ENCODE results near the gene PACSIN2. TPM values are rescaled to one million over a fixed set of nuclear protein-coding genes. Genes with fewer than 3 reads are reported as not detected.

The PACSIN2 gene, protein sequence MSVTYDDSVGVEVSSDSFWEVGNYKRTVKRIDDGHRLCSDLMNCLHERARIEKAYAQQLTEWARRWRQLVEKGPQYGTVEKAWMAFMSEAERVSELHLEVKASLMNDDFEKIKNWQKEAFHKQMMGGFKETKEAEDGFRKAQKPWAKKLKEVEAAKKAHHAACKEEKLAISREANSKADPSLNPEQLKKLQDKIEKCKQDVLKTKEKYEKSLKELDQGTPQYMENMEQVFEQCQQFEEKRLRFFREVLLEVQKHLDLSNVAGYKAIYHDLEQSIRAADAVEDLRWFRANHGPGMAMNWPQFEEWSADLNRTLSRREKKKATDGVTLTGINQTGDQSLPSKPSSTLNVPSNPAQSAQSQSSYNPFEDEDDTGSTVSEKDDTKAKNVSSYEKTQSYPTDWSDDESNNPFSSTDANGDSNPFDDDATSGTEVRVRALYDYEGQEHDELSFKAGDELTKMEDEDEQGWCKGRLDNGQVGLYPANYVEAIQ
- total RNA-seq (2014; rRNA removed; shearing (Covaris generic)), result 60.1 and 63.1 TPM in 2 replicates

DNA sequence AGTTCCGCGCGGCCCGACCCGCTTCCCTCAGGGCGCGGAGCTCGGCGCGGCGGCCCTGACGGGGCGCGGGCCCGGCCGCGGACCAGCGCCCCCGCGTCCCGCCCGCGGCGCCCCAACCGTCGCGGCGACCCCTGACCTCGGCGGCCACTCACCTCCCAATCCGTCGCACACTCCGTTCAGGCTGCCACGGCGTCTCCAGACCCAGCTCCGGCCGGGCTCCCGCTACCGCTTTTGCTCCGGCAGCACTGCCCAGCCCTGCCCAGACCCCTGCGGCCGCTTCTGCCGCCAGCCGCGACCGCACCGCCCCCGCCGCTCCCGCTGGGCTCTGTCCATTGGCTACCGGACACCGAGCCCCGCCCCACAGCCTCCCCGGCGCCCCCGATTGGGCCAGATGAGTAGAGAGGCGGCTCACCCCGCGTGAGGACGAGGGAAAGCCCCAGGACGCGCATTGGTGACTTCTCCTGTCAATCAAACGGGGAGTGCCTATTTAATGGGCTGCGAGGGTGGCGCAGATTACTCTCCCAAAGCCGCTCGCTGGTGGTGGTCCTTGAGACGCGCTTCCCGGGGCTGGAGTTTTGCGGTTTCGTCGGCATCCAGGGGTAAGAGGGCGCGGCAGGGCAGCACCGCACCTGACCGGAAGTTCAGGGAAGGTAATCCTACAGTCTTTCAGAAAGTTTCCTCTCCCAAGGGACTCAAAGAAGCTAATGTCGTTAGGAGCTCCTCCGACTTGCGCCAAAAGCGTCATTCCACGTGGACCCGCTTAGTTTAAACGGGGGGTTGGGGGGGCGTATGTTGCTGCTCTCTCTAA, at the start of gene PACSIN2:
Gene PACSIN2, minus strand, starts transcription at position 281 of the 808 bp plus-strand sequence. CDS start 103,069 bp downstream, outside the sequence.
- Histone ChIP-seq H3K36me3 (replicated peaks; ENCODE audit: control insufficient read depth, insufficient read depth, low read length) (no peaks in the 10 kb centered on the region), H3K27me3 (ENCODE audit: control insufficient read depth, insufficient read depth, low read length) (peaks cover 1% of the 10 kb centered on the region; the same call in 1 of the 2 replicates), H3K4me3 (ENCODE audit: insufficient read depth, low read depth, low read length) (peak within 1 kb of the TSS; percentile 80)
- DNase-seq, result peak; percentile 100

DNA sequence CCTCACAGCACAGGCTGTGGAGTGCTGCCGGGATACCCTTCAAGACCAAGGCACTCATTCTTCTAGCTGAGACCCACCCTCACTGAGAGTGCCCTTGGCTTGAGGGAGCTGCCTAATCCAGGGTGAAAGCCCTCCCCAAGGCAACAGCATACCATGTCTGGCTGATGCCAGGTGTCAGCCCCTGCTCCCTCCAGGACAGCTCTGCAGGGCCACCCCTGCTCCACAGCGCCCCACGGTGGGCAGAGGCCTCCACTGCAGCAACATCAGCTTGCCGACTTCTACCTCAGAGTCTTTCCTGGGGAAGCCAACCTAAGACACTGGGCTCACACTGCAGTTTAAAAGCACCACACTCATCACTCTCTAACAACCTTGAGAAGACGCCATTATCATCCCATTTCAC, 45.2 kb upstream of the PACSIN2 start:
- DNase-seq, result peak; percentile 94
- Histone ChIP-seq H3K4me3 (ENCODE audit: insufficient read depth, low read depth, low read length) (no peak overlapping the region), H3K27me3 (ENCODE audit: control insufficient read depth, insufficient read depth, low read length) (no peaks in the 10 kb centered on the region), H3K36me3 (replicated peaks; ENCODE audit: control insufficient read depth, insufficient read depth, low read length) (no peaks in the 10 kb centered on the region)

DNA sequence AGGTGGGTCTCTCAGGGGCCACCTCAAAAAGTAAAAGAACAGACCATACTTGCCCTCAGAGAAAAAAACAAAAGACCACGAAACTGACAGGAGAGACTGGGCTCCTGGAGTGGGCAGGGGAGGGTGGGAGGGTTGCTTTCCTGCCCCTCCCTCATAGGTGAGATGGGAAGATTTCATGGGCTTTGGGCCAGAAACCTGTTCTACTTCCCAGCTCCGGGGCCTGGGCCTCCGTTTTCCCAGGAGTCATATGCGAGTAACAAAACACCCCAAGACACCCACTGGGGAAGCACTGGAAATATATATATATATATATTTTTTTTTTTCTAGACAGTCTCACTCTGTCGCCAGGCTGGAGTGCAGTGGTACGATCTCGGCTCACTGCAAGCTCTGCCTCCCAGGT, 42.7 kb upstream of the PACSIN2 start:
- H3K27me3 ChIP-seq (ENCODE audit: control insufficient read depth, insufficient read depth, low read length), result no peaks in the 10 kb centered on the region
- DNase-seq, result no peak
- no peaks in the 10 kb centered on the region for H3K36me3 ChIP-seq (replicated peaks; ENCODE audit: control insufficient read depth, insufficient read depth, low read length)
- H3K4me3 ChIP-seq (ENCODE audit: insufficient read depth, low read depth, low read length), result no peak overlapping the region

DNA sequence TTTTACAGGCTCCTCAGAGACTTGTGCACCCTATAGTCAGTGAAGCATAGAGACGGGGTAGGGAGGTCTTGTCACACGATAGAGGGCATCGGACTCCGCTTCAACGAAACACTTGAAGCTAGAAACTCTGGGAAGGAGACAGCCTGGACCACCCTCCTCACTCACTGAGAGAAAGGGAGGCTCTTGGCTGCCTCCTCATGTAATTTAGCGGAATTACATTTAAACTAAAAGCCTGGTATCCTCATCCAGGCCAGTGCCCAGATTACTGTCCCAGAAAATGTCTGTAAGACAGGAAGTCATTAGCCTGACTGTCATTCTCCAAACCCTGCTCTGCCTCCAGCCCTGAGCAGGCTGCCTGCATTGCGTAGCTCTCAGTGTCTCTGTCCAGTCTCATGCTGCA, 38.2 kb upstream of the PACSIN2 start:
- no peaks in the 10 kb centered on the region for H3K27me3 ChIP-seq (ENCODE audit: control insufficient read depth, insufficient read depth, low read length)
- no peaks in the 10 kb centered on the region for H3K36me3 ChIP-seq (replicated peaks; ENCODE audit: control insufficient read depth, insufficient read depth, low read length)
- peak; percentile 80 for DNase-seq
- no peak overlapping the region for H3K4me3 ChIP-seq (ENCODE audit: insufficient read depth, low read depth, low read length)

DNA sequence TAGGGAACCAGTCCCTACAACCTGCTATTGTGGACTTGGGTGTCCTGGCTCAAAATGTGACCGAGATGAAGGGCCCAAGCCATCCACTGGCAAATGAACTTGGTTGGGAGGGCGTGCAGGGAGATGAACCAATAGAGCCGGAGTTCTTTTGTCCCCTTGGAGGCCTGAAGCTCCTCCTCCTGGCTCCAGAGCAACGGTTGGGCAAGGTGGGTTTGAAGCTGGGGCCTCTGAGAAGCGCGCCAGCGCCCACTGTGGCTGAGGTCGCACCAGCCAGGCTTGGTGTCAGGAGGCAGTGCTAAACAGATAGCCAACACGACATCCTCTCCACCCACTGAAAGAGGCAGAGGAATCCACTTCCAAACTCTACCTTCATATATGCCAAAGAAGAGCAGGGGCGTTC, 36.0 kb upstream of the PACSIN2 start:
- Histone ChIP-seq H3K27me3 (ENCODE audit: control insufficient read depth, insufficient read depth, low read length) (no peaks in the 10 kb centered on the region), H3K4me3 (ENCODE audit: insufficient read depth, low read depth, low read length) (no peak overlapping the region), H3K36me3 (replicated peaks; ENCODE audit: control insufficient read depth, insufficient read depth, low read length) (no peaks in the 10 kb centered on the region)
- peak; percentile 89 for DNase-seq

DNA sequence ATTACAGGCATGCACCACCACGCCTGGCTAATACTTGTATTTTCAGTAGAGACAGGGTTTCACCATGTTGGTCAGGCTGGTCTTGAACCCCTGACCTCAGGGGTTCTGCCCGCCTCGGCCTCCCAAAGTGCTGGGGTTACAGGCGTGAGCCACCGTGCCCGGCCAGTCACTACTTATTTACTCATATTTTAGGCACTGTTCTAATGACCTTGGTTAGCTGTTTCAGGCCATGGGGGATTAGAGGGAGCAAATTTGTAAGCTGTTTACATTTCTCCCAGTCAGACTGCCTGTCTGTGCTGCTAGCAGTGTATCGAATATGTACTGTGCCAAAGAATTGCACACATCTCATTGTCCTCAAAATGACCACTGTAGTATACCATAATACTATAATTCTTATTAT, 32.7 kb upstream of the PACSIN2 start:
- Histone ChIP-seq H3K4me3 (ENCODE audit: insufficient read depth, low read depth, low read length) (no peak overlapping the region), H3K36me3 (replicated peaks; ENCODE audit: control insufficient read depth, insufficient read depth, low read length) (no peaks in the 10 kb centered on the region), H3K27me3 (ENCODE audit: control insufficient read depth, insufficient read depth, low read length) (no peaks in the 10 kb centered on the region)
- DNase-seq, result no peak

DNA sequence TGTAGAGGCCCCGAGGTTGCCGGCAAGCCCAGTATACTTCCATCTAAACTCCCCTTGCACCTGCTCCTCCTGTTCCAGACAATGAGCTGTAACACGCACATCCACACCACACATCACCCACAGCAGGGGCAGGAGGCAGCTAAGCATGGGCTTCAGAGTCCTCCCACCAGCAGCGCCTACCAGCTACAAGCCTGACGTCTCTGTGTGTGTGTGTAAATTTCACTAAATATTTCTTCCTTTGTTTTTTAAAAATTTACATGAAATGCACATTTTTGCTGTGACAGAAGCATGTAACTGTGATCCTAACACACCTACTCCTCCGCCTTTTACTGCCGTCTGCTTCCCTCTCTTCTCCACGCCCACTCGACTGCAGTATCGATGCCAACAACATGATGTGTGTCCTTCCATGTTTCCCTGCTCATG, 29.4 kb upstream of the PACSIN2 start:
- H3K4me3 ChIP-seq (ENCODE audit: insufficient read depth, low read depth, low read length), result no peak overlapping the region
- no peak for DNase-seq
- no peaks in the 10 kb centered on the region for H3K36me3 ChIP-seq (replicated peaks; ENCODE audit: control insufficient read depth, insufficient read depth, low read length)
- H3K27me3 ChIP-seq (ENCODE audit: control insufficient read depth, insufficient read depth, low read length), result no peaks in the 10 kb centered on the region

DNA sequence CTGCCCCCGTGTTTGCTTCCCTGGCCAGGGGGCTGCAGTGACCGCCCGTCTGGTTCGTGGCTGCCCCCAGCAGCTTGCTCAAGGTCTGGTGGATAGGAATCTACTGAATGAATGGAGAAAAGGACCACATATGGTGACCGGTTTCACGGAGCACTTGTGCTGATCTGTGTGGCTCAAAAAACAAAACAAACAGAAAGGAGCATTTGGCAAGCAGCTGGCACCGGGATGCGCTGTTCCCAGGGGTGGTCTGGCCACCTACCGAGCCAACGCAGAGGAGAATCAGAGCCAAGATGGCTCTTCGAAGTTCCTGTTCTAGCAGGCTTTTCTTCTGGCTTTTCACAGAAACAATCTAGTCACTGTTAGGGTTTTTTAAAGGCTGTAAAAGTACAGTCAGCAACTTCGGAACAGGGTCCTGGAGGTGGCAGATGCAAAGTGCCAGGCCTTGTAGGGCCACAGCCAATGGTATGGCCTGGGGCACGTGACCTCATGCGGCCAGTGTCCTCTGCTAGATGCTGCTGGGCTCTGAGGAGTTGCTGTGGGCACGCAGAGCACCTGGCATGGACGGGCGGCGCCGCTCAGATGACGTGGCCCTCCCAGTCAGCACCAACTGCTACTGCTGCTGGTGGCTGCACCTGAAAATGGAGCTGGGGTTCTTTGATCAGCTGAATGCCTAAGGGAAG, 27.3 kb upstream of the PACSIN2 start:
- DNase-seq, result no peak
- Histone ChIP-seq H3K4me3 (ENCODE audit: insufficient read depth, low read depth, low read length) (no peak overlapping the region), H3K27me3 (ENCODE audit: control insufficient read depth, insufficient read depth, low read length) (no peaks in the 10 kb centered on the region), H3K36me3 (replicated peaks; ENCODE audit: control insufficient read depth, insufficient read depth, low read length) (no peaks in the 10 kb centered on the region)

DNA sequence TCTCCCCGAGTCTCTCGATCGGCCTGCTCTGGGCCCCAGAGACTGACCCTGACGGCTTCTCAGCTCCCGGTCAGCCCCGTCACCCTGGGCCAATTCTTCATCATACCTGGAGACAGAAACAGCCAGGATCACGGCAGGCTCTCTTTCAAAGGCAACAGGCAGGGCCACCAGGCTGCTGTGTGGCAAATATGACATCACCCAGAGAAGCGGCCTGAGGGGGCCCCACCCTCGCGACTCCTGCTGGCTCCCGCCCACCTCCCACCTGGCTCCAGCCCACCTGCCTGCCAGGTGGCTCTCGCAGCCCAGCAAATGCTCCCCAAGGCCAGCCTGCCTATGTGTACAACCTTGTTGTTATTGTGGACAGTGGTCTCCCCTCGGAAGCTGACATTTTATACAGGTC, 24.9 kb upstream of the PACSIN2 start:
- Histone ChIP-seq H3K36me3 (replicated peaks; ENCODE audit: control insufficient read depth, insufficient read depth, low read length) (no peaks in the 10 kb centered on the region), H3K4me3 (ENCODE audit: insufficient read depth, low read depth, low read length) (no peak overlapping the region), H3K27me3 (ENCODE audit: control insufficient read depth, insufficient read depth, low read length) (no peaks in the 10 kb centered on the region)
- no peak for DNase-seq

DNA sequence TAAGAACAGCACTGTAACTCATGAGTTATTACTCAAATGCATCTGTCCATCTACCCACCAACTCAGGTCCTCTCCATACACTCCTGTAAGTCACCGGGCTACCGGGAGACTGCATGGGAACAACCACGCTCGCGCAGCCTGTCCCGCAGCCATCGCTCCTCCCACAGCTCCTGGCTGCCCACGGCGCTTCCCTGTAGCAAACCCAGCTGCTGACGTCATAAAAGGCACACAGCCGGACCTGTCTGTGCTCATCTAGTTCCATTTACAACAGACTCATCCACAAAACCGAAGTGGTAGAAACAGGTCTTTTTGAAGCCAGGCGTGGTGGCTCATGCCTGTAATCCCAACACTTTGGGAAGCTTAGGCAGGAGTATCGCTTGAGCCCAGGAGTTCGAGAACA, 23.4 kb upstream of the PACSIN2 start:
- Histone ChIP-seq H3K36me3 (replicated peaks; ENCODE audit: control insufficient read depth, insufficient read depth, low read length) (no peaks in the 10 kb centered on the region), H3K4me3 (ENCODE audit: insufficient read depth, low read depth, low read length) (no peak overlapping the region), H3K27me3 (ENCODE audit: control insufficient read depth, insufficient read depth, low read length) (no peaks in the 10 kb centered on the region)
- no peak for DNase-seq

DNA sequence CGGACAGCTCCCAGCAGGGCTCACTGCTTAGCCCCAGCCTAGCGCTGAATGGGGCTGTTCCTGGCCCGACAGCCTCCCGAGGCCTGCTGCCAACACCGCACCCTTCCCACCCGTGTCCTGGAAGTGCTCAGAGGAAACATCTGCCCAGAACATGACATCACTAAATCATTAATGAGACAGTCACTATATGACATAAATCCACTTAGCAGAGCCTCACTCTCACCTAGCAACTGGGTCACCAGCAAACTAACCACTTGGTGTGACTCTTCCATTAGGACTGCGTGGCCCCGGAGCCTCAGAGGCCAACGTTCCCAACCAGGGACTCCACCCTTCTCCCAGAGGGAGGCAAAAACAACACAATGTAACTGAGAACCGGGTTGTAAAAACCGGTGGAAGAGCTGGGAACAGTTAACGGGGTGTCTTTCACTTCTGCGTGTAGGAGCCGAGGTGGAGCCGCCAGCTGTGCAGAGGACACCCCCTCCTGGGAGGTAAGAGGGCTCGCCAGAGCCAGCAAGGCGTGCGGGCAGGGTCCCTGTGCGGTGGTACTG, 21.4 kb upstream of the PACSIN2 start:
- H3K27me3 ChIP-seq (ENCODE audit: control insufficient read depth, insufficient read depth, low read length), result no peaks in the 10 kb centered on the region
- H3K4me3 ChIP-seq (ENCODE audit: insufficient read depth, low read depth, low read length), result no peak overlapping the region
- DNase-seq, result no peak
- H3K36me3 ChIP-seq (replicated peaks; ENCODE audit: control insufficient read depth, insufficient read depth, low read length), result no peaks in the 10 kb centered on the region

DNA sequence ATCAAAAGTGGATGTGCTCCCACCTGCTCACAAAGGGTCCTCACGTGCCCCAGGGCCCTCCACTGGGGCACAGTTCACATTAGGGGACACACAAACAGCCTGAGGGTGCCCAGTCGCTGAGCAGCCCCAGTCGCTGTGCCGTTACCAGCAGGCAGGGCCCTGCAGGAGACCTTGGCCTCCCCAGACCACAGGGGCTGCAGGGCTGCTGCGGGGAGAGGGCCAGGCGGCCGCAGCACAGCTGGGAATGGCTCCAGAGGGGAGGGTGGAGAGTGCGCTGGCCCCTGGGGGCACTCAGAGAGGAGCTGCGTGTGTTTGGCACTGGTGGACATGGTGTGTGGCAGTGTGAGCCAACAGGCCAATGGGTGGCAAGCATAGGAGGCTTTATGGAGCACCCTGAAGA, 20.3 kb upstream of the PACSIN2 start:
- Histone ChIP-seq H3K27me3 (ENCODE audit: control insufficient read depth, insufficient read depth, low read length) (no peaks in the 10 kb centered on the region), H3K4me3 (ENCODE audit: insufficient read depth, low read depth, low read length) (no peak overlapping the region), H3K36me3 (replicated peaks; ENCODE audit: control insufficient read depth, insufficient read depth, low read length) (no peaks in the 10 kb centered on the region)
- DNase-seq, result no peak

DNA sequence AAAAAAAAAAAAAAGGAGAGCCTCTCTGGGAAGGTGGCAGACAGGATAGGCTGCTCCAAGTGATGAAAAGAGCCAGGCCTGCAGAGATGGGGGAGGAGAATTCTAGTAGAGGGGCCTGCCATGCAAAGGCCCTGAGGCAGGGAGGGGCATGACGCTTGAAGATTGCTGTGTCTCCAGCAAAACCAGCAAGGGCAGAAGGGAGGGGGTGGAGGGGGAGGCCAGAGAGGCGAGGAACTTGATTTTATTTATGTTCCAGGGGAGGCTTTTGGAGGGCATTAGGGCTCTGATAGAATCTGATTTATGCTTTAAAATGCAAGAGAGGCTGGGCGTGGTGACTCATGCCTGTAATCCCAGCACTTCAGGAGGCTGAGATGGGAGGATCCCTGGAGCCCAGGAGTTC, 16.7 kb upstream of the PACSIN2 start:
- no peaks in the 10 kb centered on the region for H3K27me3 ChIP-seq (ENCODE audit: control insufficient read depth, insufficient read depth, low read length)
- DNase-seq, result no peak
- no peaks in the 10 kb centered on the region for H3K36me3 ChIP-seq (replicated peaks; ENCODE audit: control insufficient read depth, insufficient read depth, low read length)
- H3K4me3 ChIP-seq (ENCODE audit: insufficient read depth, low read depth, low read length), result no peak overlapping the region

DNA sequence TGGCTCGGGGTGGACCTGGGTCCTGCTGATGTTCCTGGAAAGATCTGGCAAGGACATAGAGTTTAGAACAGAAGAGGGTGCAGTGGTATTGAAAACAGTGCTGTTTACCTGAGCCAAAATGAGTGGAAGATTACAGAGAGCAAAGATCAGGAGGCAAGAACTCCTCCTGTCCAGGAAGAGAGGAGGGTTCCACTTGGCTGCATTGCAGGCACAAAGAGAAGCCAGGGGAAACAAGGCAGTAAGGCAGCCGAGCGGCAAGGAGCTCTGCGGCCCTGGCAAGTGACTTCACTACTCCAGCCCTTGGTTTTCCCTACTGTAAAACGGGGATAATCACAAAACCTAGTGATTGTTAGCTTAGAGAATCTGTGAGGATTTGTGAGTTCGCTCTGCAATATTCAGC, 3.7 kb upstream of the PACSIN2 start:
- Histone ChIP-seq H3K27me3 (ENCODE audit: control insufficient read depth, insufficient read depth, low read length) (peaks cover 1% of the 10 kb centered on the region; the same call in 1 of the 2 replicates), H3K4me3 (ENCODE audit: insufficient read depth, low read depth, low read length) (no peak overlapping the region), H3K36me3 (replicated peaks; ENCODE audit: control insufficient read depth, insufficient read depth, low read length) (no peaks in the 10 kb centered on the region)
- no peak for DNase-seq

Measured in H7 (cell line).